HEK293 (cell line): ENCODE measurements around the gene BPIFB4.

Experiments used
- CTCF ChIA-PET: fragments of 350-600 bp; formaldehyde crosslinking; extraction: SDS; loops from one replicate; lab custom pipeline; 2021; ENCODE audit warnings: antibody characterized with exemption; lab: Yijun Ruan, JAX
- POLR2A ChIA-PET: fragments of 300-600 bp; formaldehyde crosslinking; extraction: SDS; loops from one replicate; lab custom pipeline; 2020; ENCODE audit warnings: antibody characterized with exemption, inconsistent platforms; lab: Yijun Ruan, JAX
- H3K27ac ChIP-seq: fragments of 200-500 bp; sonication (Bioruptor generic); 2 replicates; pipeline ENCODE4 v1.5.1; 2014; ENCODE audit warnings: low read depth, low read length, control low read depth, inconsistent platforms; ENCODE audit errors: extremely low read depth
- H3K36me3 ChIP-seq, 2 experiments: fragments of 200-500 bp in 1 of 2; sonication (Bioruptor generic) in 1 of 2; 1 replicate in 1 of 2; 2 replicates in 1 of 2; pipeline ENCODE4 v1.5.1; 2014 to 2017; ENCODE audit warnings: inconsistent platforms in 2 of 2, low read length in 2 of 2; ENCODE audit not compliant: control insufficient read depth in 2 of 2, insufficient read depth in 1 of 2
- H3K4me1 ChIP-seq: fragments of 200-500 bp; sonication (Bioruptor generic); 2 replicates; pipeline ENCODE4 v1.5.1; 2014; ENCODE audit warnings: mild to moderate bottlenecking, low read length, inconsistent platforms; ENCODE audit not compliant: control insufficient read depth, insufficient read depth
- H3K4me3 ChIP-seq: 2 replicates; pipeline ENCODE4 v1.5.1; 2011; ENCODE audit warnings: low read depth, mild to moderate bottlenecking, control low read depth, low read length, moderate library complexity
- H3K9me3 ChIP-seq: fragments of 200-500 bp; sonication (Bioruptor generic); 2 replicates; pipeline ENCODE4 v1.5.1; 2014; ENCODE audit warnings: low read depth, low read length, inconsistent platforms; ENCODE audit not compliant: control insufficient read depth, insufficient read depth
- GLIS2 ChIP-seq: fragments of 450-650 bp; formaldehyde crosslinking; IDR thresholded peaks from 2 replicates; pipeline ENCODE4 v1.5.1; 2016; ENCODE audit warnings: missing biosample characterization, missing genetic modification characterization
- HOXD13 ChIP-seq: sonication (generic); formaldehyde crosslinking; IDR thresholded peaks from 2 replicates; pipeline ENCODE4 v1.8.0; 2022; ENCODE audit warnings: missing genetic modification reagents, borderline replicate concordance
- IKZF3 ChIP-seq: fragments of 450-650 bp; IDR thresholded peaks from 2 replicates; pipeline ENCODE4 v1.5.0; 2018; ENCODE audit warnings: missing biosample characterization, mild to moderate bottlenecking, missing genetic modification characterization, moderate library complexity
- ZBTB11 ChIP-seq: fragments of 450-650 bp; formaldehyde crosslinking; conservative IDR thresholded peaks from 2 replicates; pipeline ENCODE4 v1.5.1; 2016; ENCODE audit warnings: low read depth, missing biosample characterization, missing genetic modification characterization
- ZBTB44 ChIP-seq: fragments of 450-650 bp; IDR thresholded peaks from 2 replicates; pipeline ENCODE4 v1.5.1; 2018; ENCODE audit warnings: missing biosample characterization, mild to moderate bottlenecking, missing genetic modification characterization
- ZNF114 ChIP-seq: fragments of 450-650 bp; formaldehyde crosslinking; IDR thresholded peaks from 2 replicates; pipeline ENCODE4 v1.5.0; 2017; ENCODE audit warnings: missing biosample characterization, missing genetic modification characterization
- ZNF133 ChIP-seq: fragments of 450-650 bp; formaldehyde crosslinking; IDR thresholded peaks from 2 replicates; pipeline ENCODE4 v1.5.1; 2016; ENCODE audit warnings: missing biosample characterization, missing genetic modification characterization
- ZNF175 ChIP-seq: fragments of 450-650 bp; formaldehyde crosslinking; IDR thresholded peaks from 2 replicates; pipeline ENCODE4 v1.5.1; 2016; ENCODE audit warnings: missing biosample characterization, missing genetic modification characterization
- ZNF266 ChIP-seq: fragments of 450-650 bp; formaldehyde crosslinking; IDR thresholded peaks from 2 replicates; pipeline ENCODE4 v1.5.1; 2016; ENCODE audit warnings: missing biosample characterization, missing genetic modification characterization, low read depth
- ZNF48 ChIP-seq: fragments of 450-650 bp; formaldehyde crosslinking; IDR thresholded peaks from 2 replicates; pipeline ENCODE4 v1.5.1; 2016; ENCODE audit warnings: missing biosample characterization, missing genetic modification characterization
- ZNF544 ChIP-seq: fragments of 450-650 bp; formaldehyde crosslinking; IDR thresholded peaks from 2 replicates; pipeline ENCODE4 v1.5.0; 2017; ENCODE audit warnings: missing biosample characterization, missing genetic modification characterization
- ZNF571 ChIP-seq: fragments of 450-650 bp; formaldehyde crosslinking; IDR thresholded peaks from 2 replicates; pipeline ENCODE4 v1.5.0; 2017; ENCODE audit warnings: missing biosample characterization, missing genetic modification characterization
- ZNF692 ChIP-seq: fragments of 450-650 bp; formaldehyde crosslinking; IDR thresholded peaks from 2 replicates; pipeline ENCODE4 v1.5.1; 2016; ENCODE audit warnings: missing biosample characterization, missing genetic modification characterization
- ZNF76 ChIP-seq: fragments of 450-650 bp; formaldehyde crosslinking; IDR thresholded peaks from 2 replicates; pipeline ENCODE4; 2016; ENCODE audit warnings: low read depth, missing biosample characterization, missing genetic modification characterization, borderline replicate concordance
- TF ChIP-seq, protein P1 (sequence below): fragments of 450-650 bp; formaldehyde crosslinking; IDR thresholded peaks from 2 replicates; pipeline ENCODE4 v1.5.1; 2016; ENCODE audit warnings: missing biosample characterization, missing genetic modification characterization
- TF ChIP-seq, protein P2 (sequence below): fragments of 450-650 bp; formaldehyde crosslinking; IDR thresholded peaks from 2 replicates; pipeline ENCODE4 v1.5.1; 2016; ENCODE audit warnings: missing biosample characterization, missing genetic modification characterization
- TF ChIP-seq, protein P3 (sequence below): fragments of 450-650 bp; formaldehyde crosslinking; IDR thresholded peaks from 2 replicates; pipeline ENCODE4 v1.5.1; 2016; ENCODE audit warnings: missing biosample characterization, missing genetic modification characterization, low read depth

Gene BPIFB4

GRCh38 chr20:33079259-33079658 lies at the start of gene BPIFB4:
Gene BPIFB4 (plus strand): TSS chr20:33079643. CDS start chr20:33081527, 1,884 bp downstream.
- TF ChIP-seq ZNF571 = no peak
- no peak for TF ChIP-seq IKZF3 (tag by site-specific recombination)
- no peak for TF ChIP-seq ZNF692 (tag by site-specific recombination)
- no peak for TF ChIP-seq ZBTB44
- TF ChIP-seq ZNF133 (tag by site-specific recombination) = no peak
- TF ChIP-seq ZNF266 (tag by site-specific recombination) = no peak
- no peak for TF ChIP-seq ZNF48
- no peak for TF ChIP-seq ZNF544 (tag by site-specific recombination)
- TF ChIP-seq HOXD13 = no peak
- TF ChIP-seq ZNF175 (tag by site-specific recombination) = no peak
- Histone ChIP-seq H3K27ac (no peak within 1 kb of the TSS), H3K4me1 (no peaks in the 10 kb centered on the region), H3K4me3 (no peak within 1 kb of the TSS), H3K9me3 (no peaks in the 10 kb centered on the region), H3K36me3 (no peaks in the 10 kb centered on the region)
- ChIA-PET POLR2A (no interaction called here), CTCF (interaction anchor here (1.5 kb wide), 1 partner anchor 10 kb away, joined by 4 read pairs; no protein-coding TSS in a partner anchor)

GRCh38 chr20:33030076-33030475 lies 49.4 kb upstream of the BPIFB4 start:
- ChIA-PET CTCF (no interaction called here), POLR2A (no interaction called here)
- Histone ChIP-seq H3K4me1 (no peaks in the 10 kb centered on the region), H3K27ac (no peak overlapping the region), H3K9me3 (no peaks in the 10 kb centered on the region), H3K36me3 (no peaks in the 10 kb centered on the region), H3K4me3 (no peak overlapping the region)
- TF ChIP-seq, protein P1, sequence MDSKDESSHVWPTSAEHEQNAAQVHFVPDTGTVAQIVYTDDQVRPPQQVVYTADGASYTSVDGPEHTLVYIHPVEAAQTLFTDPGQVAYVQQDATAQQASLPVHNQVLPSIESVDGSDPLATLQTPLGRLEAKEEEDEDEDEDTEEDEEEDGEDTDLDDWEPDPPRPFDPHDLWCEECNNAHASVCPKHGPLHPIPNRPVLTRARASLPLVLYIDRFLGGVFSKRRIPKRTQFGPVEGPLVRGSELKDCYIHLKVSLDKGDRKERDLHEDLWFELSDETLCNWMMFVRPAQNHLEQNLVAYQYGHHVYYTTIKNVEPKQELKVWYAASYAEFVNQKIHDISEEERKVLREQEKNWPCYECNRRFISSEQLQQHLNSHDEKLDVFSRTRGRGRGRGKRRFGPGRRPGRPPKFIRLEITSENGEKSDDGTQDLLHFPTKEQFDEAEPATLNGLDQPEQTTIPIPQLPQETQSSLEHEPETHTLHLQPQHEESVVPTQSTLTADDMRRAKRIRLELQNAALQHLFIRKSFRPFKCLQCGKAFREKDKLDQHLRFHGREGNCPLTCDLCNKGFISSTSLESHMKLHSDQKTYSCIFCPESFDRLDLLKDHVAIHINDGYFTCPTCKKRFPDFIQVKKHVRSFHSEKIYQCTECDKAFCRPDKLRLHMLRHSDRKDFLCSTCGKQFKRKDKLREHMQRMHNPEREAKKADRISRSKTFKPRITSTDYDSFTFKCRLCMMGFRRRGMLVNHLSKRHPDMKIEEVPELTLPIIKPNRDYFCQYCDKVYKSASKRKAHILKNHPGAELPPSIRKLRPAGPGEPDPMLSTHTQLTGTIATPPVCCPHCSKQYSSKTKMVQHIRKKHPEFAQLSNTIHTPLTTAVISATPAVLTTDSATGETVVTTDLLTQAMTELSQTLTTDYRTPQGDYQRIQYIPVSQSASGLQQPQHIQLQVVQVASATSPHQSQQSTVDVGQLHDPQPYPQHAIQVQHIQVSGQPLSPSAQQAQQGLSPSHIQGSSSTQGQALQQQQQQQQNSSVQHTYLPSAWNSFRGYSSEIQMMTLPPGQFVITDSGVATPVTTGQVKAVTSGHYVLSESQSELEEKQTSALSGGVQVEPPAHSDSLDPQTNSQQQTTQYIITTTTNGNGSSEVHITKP = 0 out of 2 replicates have a peak, but pooled peaks have one; percentile 3
- no peak for TF ChIP-seq ZNF114 (tag by site-specific recombination)

DNA sequence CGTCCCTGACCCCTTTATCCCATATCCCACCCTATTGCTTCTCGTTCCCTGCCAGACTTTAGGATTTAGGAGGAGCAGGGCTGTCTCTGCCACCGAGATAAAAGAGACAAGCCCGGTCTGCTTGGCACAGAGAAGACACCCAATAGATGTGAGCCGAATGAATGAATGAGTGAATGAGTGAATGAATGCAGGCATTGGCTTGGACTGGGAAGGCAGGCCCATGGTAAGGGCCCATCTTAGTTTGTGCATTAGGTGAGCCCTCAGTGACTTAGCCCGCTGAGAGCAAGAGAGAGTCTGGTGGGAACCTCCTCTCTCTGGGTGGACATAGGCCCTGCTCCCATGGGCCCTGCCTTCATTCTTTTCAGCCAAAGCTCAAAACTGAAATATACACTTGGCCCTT lies 48.9 kb upstream of the BPIFB4 start:
- Histone ChIP-seq H3K9me3 (no peaks in the 10 kb centered on the region), H3K4me3 (no peak overlapping the region), H3K36me3 (no peaks in the 10 kb centered on the region), H3K4me1 (no peaks in the 10 kb centered on the region), H3K27ac (no peak overlapping the region)
- ChIA-PET CTCF (interaction anchor here (0.6 kb wide), 1 partner anchor 14 kb away, joined by 5 read pairs; no protein-coding TSS in a partner anchor), POLR2A (no interaction called here)
- TF ChIP-seq, protein P2, sequence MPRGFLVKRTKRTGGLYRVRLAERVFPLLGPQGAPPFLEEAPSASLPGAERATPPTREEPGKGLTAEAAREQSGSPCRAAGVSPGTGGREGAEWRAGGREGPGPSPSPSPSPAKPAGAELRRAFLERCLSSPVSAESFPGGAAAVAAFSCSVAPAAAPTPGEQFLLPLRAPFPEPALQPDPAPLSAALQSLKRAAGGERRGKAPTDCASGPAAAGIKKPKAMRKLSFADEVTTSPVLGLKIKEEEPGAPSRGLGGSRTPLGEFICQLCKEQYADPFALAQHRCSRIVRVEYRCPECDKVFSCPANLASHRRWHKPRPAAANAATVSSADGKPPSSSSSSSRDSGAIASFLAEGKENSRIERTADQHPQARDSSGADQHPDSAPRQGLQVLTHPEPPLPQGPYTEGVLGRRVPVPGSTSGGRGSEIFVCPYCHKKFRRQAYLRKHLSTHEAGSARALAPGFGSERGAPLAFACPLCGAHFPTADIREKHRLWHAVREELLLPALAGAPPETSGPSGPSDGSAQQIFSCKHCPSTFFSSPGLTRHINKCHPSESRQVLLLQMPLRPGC (tag by site-specific recombination) = no peak
- TF ChIP-seq, protein P3, sequence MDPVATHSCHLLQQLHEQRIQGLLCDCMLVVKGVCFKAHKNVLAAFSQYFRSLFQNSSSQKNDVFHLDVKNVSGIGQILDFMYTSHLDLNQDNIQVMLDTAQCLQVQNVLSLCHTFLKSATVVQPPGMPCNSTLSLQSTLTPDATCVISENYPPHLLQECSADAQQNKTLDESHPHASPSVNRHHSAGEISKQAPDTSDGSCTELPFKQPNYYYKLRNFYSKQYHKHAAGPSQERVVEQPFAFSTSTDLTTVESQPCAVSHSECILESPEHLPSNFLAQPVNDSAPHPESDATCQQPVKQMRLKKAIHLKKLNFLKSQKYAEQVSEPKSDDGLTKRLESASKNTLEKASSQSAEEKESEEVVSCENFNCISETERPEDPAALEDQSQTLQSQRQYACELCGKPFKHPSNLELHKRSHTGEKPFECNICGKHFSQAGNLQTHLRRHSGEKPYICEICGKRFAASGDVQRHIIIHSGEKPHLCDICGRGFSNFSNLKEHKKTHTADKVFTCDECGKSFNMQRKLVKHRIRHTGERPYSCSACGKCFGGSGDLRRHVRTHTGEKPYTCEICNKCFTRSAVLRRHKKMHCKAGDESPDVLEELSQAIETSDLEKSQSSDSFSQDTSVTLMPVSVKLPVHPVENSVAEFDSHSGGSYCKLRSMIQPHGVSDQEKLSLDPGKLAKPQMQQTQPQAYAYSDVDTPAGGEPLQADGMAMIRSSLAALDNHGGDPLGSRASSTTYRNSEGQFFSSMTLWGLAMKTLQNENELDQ (tag by site-specific recombination) = no peak
- TF ChIP-seq GLIS2 (tag by site-specific recombination) (no peak), ZBTB11 (tag by site-specific recombination) (no peak), ZNF266 (tag by site-specific recombination) (no peak), ZNF76 (tag by site-specific recombination) (no peak)
